Gastrocnemius medialis (tissue), 4 donors: ENCODE data around the gene DCUN1D3. TPM values are rescaled to one million over a fixed set of nuclear protein-coding genes. Genes with fewer than 3 reads are reported as not detected.
"Not testable (repeated sequence)": the region's sequence is repeated elsewhere in the genome, so short reads cannot be mapped to it uniquely, and the experiment has no call there.

Source experiments
- ATAC-seq, 2 donors: fragments of 150-250 bp; one replicate each; pipeline ENCODE4 v1.9.1; 2016
- DNase-seq, 2 donors: peaks; one replicate each; pipeline ENCODE4 v3.0.0-alpha.2; 2019
- H3K27ac ChIP-seq, 4 donors: fragments of 200-600 bp; sonication (generic); 1 replicate in 1 of 4; 2 replicates in 3 of 4; pipeline ENCODE4 v1.5.1; 2016 to 2018; ENCODE audit warnings: mild to moderate bottlenecking in 2 of 4, moderate library complexity in 1 of 4
- H3K27me3 ChIP-seq, 3 donors: fragments of 200-600 bp; sonication (generic) in 2 of 3; 1 replicate in 1 of 3; 2 replicates in 2 of 3; pipeline versions ENCODE4 v1.5.1 to v1.6.0; 2016 to 2019; ENCODE audit warnings: mild to moderate bottlenecking in 1 of 3, moderate library complexity in 1 of 3
- H3K36me3 ChIP-seq, 2 donors: fragments of 200-600 bp; sonication (generic) in 1 of 2; one replicate each; pipeline ENCODE4 v1.5.1; 2017 to 2018
- H3K4me1 ChIP-seq, 2 donors: fragments of 200-600 bp; sonication (generic) in 1 of 2; one replicate each; pipeline ENCODE4 v1.5.1; 2016 to 2017; ENCODE audit warnings: mild to moderate bottlenecking in 2 of 2
- H3K4me3 ChIP-seq, 4 donors: fragments of 200-600 bp; sonication (generic) in 3 of 4; 1 replicate in 1 of 4; 2 replicates in 3 of 4; pipeline ENCODE4 v1.5.1; 2016 to 2019; ENCODE audit warnings: mild to moderate bottlenecking in 2 of 4
- H3K9me3 ChIP-seq, 3 donors: fragments of 200-600 bp; sonication (generic) in 2 of 3; 1 replicate in 1 of 3; 2 replicates in 2 of 3; pipeline ENCODE4 v1.5.1; 2016 to 2019
- POLR2A ChIP-seq, 2 donors: fragments of 450-650 bp; IDR thresholded peaks; one replicate each; pipeline ENCODE4 v1.6.1; 2017; ENCODE audit warnings: antibody characterized with exemption in 2 of 2, mild to moderate bottlenecking in 2 of 2, moderate library complexity in 2 of 2
- in situ Hi-C, 4 donors: fragments of 200-750 bp; cut with MboI; loops; one replicate each; pipeline versions ENCODE4 v1.15.0 to v1.8.0; 2017; ENCODE audit warnings: low sequenced_read_pairs in 4 of 4
- intact Hi-C: fragments of 100-400 bp; cut with DNase I; formaldehyde crosslinking; loops from one replicate; pipeline ENCODE4 v1.15.1; 2023; ENCODE audit warnings: low total_unique reads
- total RNA-seq, 4 donors: library from RNA; depleted of rRNA; stranded (reverse); fragments of >200 nt; gene quantifications; one replicate each; pipeline versions ENCODE4 v1.1.0 to v1.2.3, GENCODE V29; 2016
- TF ChIP-seq, protein P1 (sequence below), 5 experiments: fragments of 450-650 bp in 3 of 5; fragments of 200-600 bp in 2 of 5; sonication (generic) in 2 of 5; IDR thresholded peaks in 4 of 5; conservative IDR thresholded peaks in 1 of 5; 1 replicate in 4 of 5; 2 replicates in 1 of 5; pipeline ENCODE4 v1.5.1; 2016 to 2019; ENCODE audit warnings: antibody characterized with exemption in 5 of 5, mild to moderate bottlenecking in 3 of 5, moderate library complexity in 3 of 5

DCUN1D3 gene
- 10 to 100 TPM in 1 of 4 donors, 1 to 10 TPM in 3; 7.6 to 10.5 (median 8.3) TPM for total RNA-seq

DNA sequence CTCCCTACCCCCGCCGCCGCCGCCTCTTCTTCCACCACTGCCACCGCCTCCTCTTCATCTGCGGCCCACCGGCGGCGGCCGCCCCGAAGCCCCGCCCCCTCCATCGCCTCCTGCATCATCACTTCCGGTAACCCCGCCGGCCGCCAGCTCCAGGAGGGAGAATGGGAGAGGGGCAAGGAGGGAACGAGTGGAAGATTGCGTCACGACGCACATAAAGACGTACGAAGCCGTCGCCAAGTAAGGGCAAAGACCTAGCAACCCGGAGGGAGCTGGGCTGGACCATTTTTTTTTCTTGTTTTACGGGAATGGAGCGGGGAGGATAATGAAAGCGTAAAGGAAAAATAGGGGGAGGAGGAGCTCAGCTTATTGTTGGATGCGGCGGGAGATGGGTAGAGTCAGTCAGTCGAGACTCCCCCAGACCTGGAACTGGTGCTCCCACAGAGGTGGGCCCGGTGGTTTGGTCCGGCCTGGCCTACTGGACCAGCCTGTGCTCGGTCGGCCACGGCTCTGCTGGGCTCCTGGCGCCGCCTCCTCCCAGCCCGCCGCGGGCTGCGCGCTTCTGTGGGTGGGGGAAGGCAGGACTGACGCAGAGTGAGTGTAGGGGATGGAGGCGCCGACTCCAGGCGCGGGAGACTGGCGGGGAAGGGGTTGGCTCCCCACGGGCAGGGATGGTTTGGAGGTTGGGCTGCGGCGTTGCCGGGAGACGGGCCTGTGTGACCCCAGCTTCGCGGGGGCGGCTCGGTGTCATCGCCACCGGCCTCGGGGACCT, at the start of gene DCUN1D3, which contains the start of gene LYRM1:
Gene DCUN1D3 (minus strand): TSS at position 60 of the 769 bp plus-strand sequence. CDS start 37,820 bp downstream, outside the sequence.
Gene LYRM1 (plus strand): TSS at position 473 of the 769 bp plus-strand sequence. CDS start 14,785 bp downstream, outside the sequence.
- intact Hi-C loops (loop anchor here (2.0 to 10.0 kb wide), 6 partner anchors 94 to 1396 kb away; partner anchors contain the start of genes ERI2, POLR3E, REXO5 and THUMPD1), in situ Hi-C loops (loop anchor here in 1 of 4 donors (10.0 kb wide), 1 partner anchor 1294 kb away; no protein-coding TSS in a partner anchor)
- DNase-seq, result peak; percentile 96 to 97
- Histone ChIP-seq H3K4me3 (peak within 1 kb of the TSS; percentile 81 to 94 (median 86)), H3K27me3 (no peaks in the 10 kb centered on the region), H3K9me3 (no peaks in the 10 kb centered on the region), H3K4me1 (peaks cover 24 to 62% of the 10 kb centered on the region in 2 donors), H3K27ac (peak within 1 kb of the TSS; percentile 93 to 97 (median 94)), H3K36me3 (peaks cover 0 to 6% of the 10 kb centered on the region in 2 donors)
- TF ChIP-seq, protein P1, sequence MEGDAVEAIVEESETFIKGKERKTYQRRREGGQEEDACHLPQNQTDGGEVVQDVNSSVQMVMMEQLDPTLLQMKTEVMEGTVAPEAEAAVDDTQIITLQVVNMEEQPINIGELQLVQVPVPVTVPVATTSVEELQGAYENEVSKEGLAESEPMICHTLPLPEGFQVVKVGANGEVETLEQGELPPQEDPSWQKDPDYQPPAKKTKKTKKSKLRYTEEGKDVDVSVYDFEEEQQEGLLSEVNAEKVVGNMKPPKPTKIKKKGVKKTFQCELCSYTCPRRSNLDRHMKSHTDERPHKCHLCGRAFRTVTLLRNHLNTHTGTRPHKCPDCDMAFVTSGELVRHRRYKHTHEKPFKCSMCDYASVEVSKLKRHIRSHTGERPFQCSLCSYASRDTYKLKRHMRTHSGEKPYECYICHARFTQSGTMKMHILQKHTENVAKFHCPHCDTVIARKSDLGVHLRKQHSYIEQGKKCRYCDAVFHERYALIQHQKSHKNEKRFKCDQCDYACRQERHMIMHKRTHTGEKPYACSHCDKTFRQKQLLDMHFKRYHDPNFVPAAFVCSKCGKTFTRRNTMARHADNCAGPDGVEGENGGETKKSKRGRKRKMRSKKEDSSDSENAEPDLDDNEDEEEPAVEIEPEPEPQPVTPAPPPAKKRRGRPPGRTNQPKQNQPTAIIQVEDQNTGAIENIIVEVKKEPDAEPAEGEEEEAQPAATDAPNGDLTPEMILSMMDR (IDR thresholded peaks at IDR 0.05 in 4 of 5, conservative IDR thresholded peaks at IDR 0.05 in 1 of 5), result no peak
- TF ChIP-seq POLR2A (IDR thresholded peaks at IDR 0.05), result peak; percentile 69 to 77
- peak; percentile 95 to 97 for ATAC-seq

GRCh38 chr16:20949660-20950059, 49.5 kb upstream of the DCUN1D3 start:
- ATAC-seq (no peak), DNase-seq (no peak)
- H3K9me3 ChIP-seq, result no peaks in the 10 kb centered on the region
- H3K4me1 ChIP-seq, result no peaks in the 10 kb centered on the region
- intact Hi-C loops, result no loop called here
- in situ Hi-C loops, result no loop called here
- no peak overlapping the region for H3K27ac ChIP-seq
- H3K27me3 ChIP-seq, result no peaks in the 10 kb centered on the region
- H3K4me3 ChIP-seq, result no peak overlapping the region
- TF ChIP-seq POLR2A (IDR thresholded peaks at IDR 0.05), result no peak
- TF ChIP-seq, protein P1 (IDR thresholded peaks at IDR 0.05 in 4 of 5, conservative IDR thresholded peaks at IDR 0.05 in 1 of 5), result no peak
- H3K36me3 ChIP-seq, result no peaks in the 10 kb centered on the region

- no peaks in the 10 kb centered on the region for H3K4me1 ChIP-seq
- no peaks in the 10 kb centered on the region for H3K9me3 ChIP-seq
- H3K36me3 ChIP-seq, result no peaks in the 10 kb centered on the region
- TF ChIP-seq, protein P1 (IDR thresholded peaks at IDR 0.05 in 4 of 5, conservative IDR thresholded peaks at IDR 0.05 in 1 of 5), result no peak
- no peak for TF ChIP-seq POLR2A (IDR thresholded peaks at IDR 0.05)
- no peak overlapping the region for H3K27ac ChIP-seq
- ATAC-seq (no peak), DNase-seq (no peak)
- in situ Hi-C loops, result no loop called here
- intact Hi-C loops, result no loop called here
- no peaks in the 10 kb centered on the region for H3K27me3 ChIP-seq
- no peak overlapping the region for H3K4me3 ChIP-seq
These were observed 48.3 kb upstream of the DCUN1D3 start for GRCh38 chr16:20948444-20948843.

DNA sequence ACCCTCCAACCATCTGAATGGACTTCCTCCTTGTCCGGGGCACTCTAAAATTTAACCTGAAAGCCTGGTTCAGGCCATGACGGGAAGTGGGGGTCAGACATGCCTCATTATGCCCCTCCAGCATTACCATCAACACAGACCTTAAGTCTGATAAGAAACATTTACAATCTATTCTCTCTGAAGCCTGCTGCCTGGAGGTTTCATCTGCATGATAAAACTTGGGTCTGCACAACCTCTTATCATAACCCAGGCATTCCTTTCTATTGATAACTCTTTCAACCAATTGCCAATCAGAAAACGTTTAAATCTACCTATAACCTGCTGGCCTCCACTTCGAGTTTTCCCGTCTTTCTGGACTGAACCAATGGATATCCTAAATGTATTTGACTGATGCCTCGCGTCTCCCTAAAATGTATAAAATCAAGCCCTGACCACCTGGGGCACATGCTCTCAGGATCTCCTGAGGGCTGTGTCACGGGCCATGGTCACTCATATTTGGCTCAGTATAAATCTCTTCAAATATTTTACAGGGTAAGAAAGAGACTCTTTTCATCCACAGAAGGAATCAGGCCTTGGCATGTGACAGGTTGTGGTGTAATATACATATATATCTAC, 46.0 kb upstream of the DCUN1D3 start:
- H3K36me3 ChIP-seq, result no peaks in the 10 kb centered on the region
- no peak for ATAC-seq
- no peaks in the 10 kb centered on the region for H3K27me3 ChIP-seq
- H3K27ac ChIP-seq, result no peak overlapping the region
- intact Hi-C loops (no loop called here), in situ Hi-C loops (no loop called here)
- H3K9me3 ChIP-seq, result no peaks in the 10 kb centered on the region
- no peaks in the 10 kb centered on the region for H3K4me1 ChIP-seq
- no peak for TF ChIP-seq POLR2A (IDR thresholded peaks at IDR 0.05)
- TF ChIP-seq, protein P1 (IDR thresholded peaks at IDR 0.05 in 4 of 5, conservative IDR thresholded peaks at IDR 0.05 in 1 of 5), result no peak
- DNase-seq, result no peak
- H3K4me3 ChIP-seq, result no peak overlapping the region

DNA sequence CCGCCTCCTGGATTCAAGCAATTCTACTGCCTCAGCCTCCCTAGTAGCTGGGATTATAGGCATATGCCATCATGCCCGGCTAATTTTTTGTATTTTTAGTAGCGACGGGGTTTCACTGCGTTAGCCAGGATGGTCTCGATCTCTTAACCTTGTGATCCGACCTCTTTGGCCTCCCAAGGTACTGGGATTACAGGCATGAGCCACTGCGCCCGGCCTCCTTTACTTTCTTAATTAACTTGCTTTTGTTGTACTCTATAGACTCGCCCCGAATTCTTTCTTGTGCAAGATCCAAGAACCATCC, 45.4 kb upstream of the DCUN1D3 start:
- H3K36me3 ChIP-seq, in situ Hi-C loops, DNase-seq, H3K4me3 ChIP-seq, H3K9me3 ChIP-seq, H3K27ac ChIP-seq, intact Hi-C loops, H3K27me3 ChIP-seq, H3K4me1 ChIP-seq, ATAC-seq: not testable (repeated sequence)
